SK-N-SH (cell line): ENCODE results near the gene CRB1. TPM values are rescaled to one million over a fixed set of nuclear protein-coding genes. Genes with fewer than 3 reads are reported as not detected.

ENCODE experiments used
- CTCF ChIA-PET: fragments of 300-600, 350-600 bp; formaldehyde crosslinking; extraction: SDS; loops from one replicate; lab custom pipeline; 2021; lab: Yijun Ruan, JAX
- POLR2A ChIA-PET: fragments of 350-600 bp; sonication (Branson Sonifier 250); formaldehyde crosslinking; extraction: SDS; loops from one replicate; lab custom pipeline; 2020; ENCODE audit warnings: antibody characterized with exemption, inconsistent platforms; lab: Yijun Ruan, JAX
- DNase-seq: peaks from one replicate; pipeline ENCODE4 v3.0.0; 2012
- H2AFZ ChIP-seq: fragments of 200-600 bp; sonication (generic); 2 replicates; pipeline ENCODE4 v1.8.1; 2016; ENCODE audit warnings: antibody characterized with exemption, mild to moderate bottlenecking, low read depth
- H3F3A ChIP-seq: fragments of 200-600 bp; sonication (generic); replicated peaks from 2 replicates; pipeline ENCODE3; 2016; ENCODE audit warnings: antibody characterized with exemption, mild to moderate bottlenecking; ENCODE audit not compliant: insufficient read depth
- H3K27ac ChIP-seq, 2 experiments: fragments of 200-500 bp in 1 of 2; fragments of 200-600 bp in 1 of 2; sonication (Bioruptor generic) in 1 of 2; sonication (generic), shearing (Covaris generic) in 1 of 2; 2 replicates each; pipeline versions ENCODE4 v1.5.1 to v1.6.1; 2014 to 2016; ENCODE audit warnings: low read depth in 2 of 2, inconsistent platforms in 1 of 2, low read length in 1 of 2, mild to moderate bottlenecking in 1 of 2, mixed read lengths in 1 of 2
- H3K27me3 ChIP-seq: fragments of 200-600 bp; sonication (generic), shearing (Covaris generic); 2 replicates; pipeline ENCODE4 v1.6.1; 2016; ENCODE audit warnings: mixed run types; ENCODE audit not compliant: insufficient read depth
- H3K36me3 ChIP-seq, 2 experiments: fragments of 200-500 bp in 1 of 2; fragments of 200-600 bp in 1 of 2; sonication (Bioruptor generic) in 1 of 2; sonication (generic) in 1 of 2; replicated peaks in 1 of 2; 2 replicates each; pipeline versions ENCODE3 to v1.5.1; 2014 to 2016; ENCODE audit warnings: low read length in 1 of 2, mild to moderate bottlenecking in 1 of 2; ENCODE audit not compliant: insufficient read depth in 2 of 2, control insufficient read depth in 1 of 2
- H3K4me1 ChIP-seq, 2 experiments: fragments of 200-500 bp in 1 of 2; fragments of 200-600 bp in 1 of 2; sonication (Bioruptor generic) in 1 of 2; sonication (generic), shearing (Covaris generic) in 1 of 2; 2 replicates each; pipeline versions ENCODE4 v1.5.1 to v1.6.1; 2014 to 2016; ENCODE audit warnings: low read depth in 1 of 2, low read length in 1 of 2, mixed run types in 1 of 2; ENCODE audit not compliant: insufficient read depth in 2 of 2, control insufficient read depth in 1 of 2
- H3K4me2 ChIP-seq: fragments of 200-600 bp; sonication (generic), shearing (Covaris generic); 2 replicates; pipeline ENCODE4 v1.6.1; 2017; ENCODE audit warnings: mixed run types
- H3K4me3 ChIP-seq, 2 experiments: fragments of 200-500 bp in 1 of 2; fragments of 200-600 bp in 1 of 2; sonication (Bioruptor generic) in 1 of 2; sonication (generic), shearing (Covaris generic) in 1 of 2; 2 replicates each; pipeline versions ENCODE4 v1.5.1 to v1.8.1; 2014 to 2016; ENCODE audit warnings: low read depth in 2 of 2, inconsistent platforms in 1 of 2, low read length in 1 of 2, mild to moderate bottlenecking in 1 of 2, mixed read lengths in 1 of 2, moderate library complexity in 1 of 2
- H3K79me2 ChIP-seq: fragments of 200-600 bp; sonication (generic); 2 replicates; pipeline ENCODE4 v1.8.1; 2017; ENCODE audit warnings: mild to moderate bottlenecking; ENCODE audit not compliant: insufficient read depth
- H3K9ac ChIP-seq: fragments of 200-600 bp; sonication (generic); 2 replicates; pipeline ENCODE4 v1.6.1; 2017; ENCODE audit warnings: mixed run types
- H3K9me2 ChIP-seq: fragments of 200-600 bp; sonication (generic); 2 replicates; pipeline ENCODE4 v1.6.1; 2017; ENCODE audit warnings: mixed run types
- H3K9me3 ChIP-seq: fragments of 200-600 bp; sonication (generic); 2 replicates; pipeline ENCODE4 v1.6.1; 2017; ENCODE audit warnings: mixed run types, mild to moderate bottlenecking, moderate library complexity
- H4K20me1 ChIP-seq: fragments of 200-600 bp; sonication (generic); 2 replicates; pipeline ENCODE4 v1.6.1; 2017; ENCODE audit warnings: mild to moderate bottlenecking, mixed run types; ENCODE audit not compliant: insufficient read depth
- CHD2 ChIP-seq: fragments of 150-350 bp; IDR thresholded peaks from 2 replicates; pipeline ENCODE4 v1.6.1; 2018; ENCODE audit warnings: low read length; ENCODE audit not compliant: partially characterized antibody
- ELF1 ChIP-seq: IDR thresholded peaks from 2 replicates; pipeline ENCODE4 v1.4.0; 2012
- GABPA ChIP-seq: IDR thresholded peaks from 2 replicates; pipeline ENCODE4 v1.4.0; 2012; ENCODE audit warnings: low read depth, mild to moderate bottlenecking
- GATA2 ChIP-seq: sonication (generic); formaldehyde crosslinking; IDR thresholded peaks from 2 replicates; pipeline ENCODE4 v1.5.0; 2020; ENCODE audit warnings: mild to moderate bottlenecking, missing genetic modification reagents
- JUND ChIP-seq: IDR thresholded peaks from 2 replicates; pipeline ENCODE4 v1.4.0; 2012
- NFIC ChIP-seq: IDR thresholded peaks from 2 replicates; pipeline ENCODE4 v1.4.0; 2012; ENCODE audit warnings: borderline replicate concordance
- RAD21 ChIP-seq: IDR thresholded peaks from 2 replicates; pipeline ENCODE4 v1.6.1; 2012; ENCODE audit warnings: mild to moderate bottlenecking, low read length
- RCOR1 ChIP-seq: fragments of 150-350 bp; IDR thresholded peaks from 2 replicates; pipeline ENCODE4 v1.6.1; 2017; ENCODE audit warnings: antibody characterized with exemption, low read length
- SIN3A ChIP-seq: IDR thresholded peaks from 2 replicates; pipeline ENCODE4 v1.6.1; 2012; ENCODE audit warnings: low read depth, mild to moderate bottlenecking, low read length, moderate library complexity, borderline replicate concordance
- SMC3 ChIP-seq: IDR thresholded peaks from 2 replicates; pipeline ENCODE4 v1.6.1; 2012; ENCODE audit warnings: low read depth, low read length, improper control_type of control experiment
- TAF1 ChIP-seq: IDR thresholded peaks from 2 replicates; pipeline ENCODE4 v1.6.1; 2012; ENCODE audit warnings: low read depth, mild to moderate bottlenecking, low read length, moderate library complexity, borderline replicate concordance
- TEAD4 ChIP-seq: IDR thresholded peaks from 2 replicates; pipeline ENCODE4 v1.4.0; 2012; ENCODE audit warnings: mild to moderate bottlenecking, borderline replicate concordance; ENCODE audit not compliant: insufficient read depth
- YY1 ChIP-seq: IDR thresholded peaks from 2 replicates; pipeline ENCODE4 v1.4.0; 2012; ENCODE audit warnings: low read depth, mild to moderate bottlenecking
- WGBS: methylation state at CpG from one replicate; pipeline ENCODE4 v1.1.6; 2017; ENCODE audit warnings: low lambda C conversion rate; 5-methylcytosine and 5-hydroxymethylcytosine counted together
- polyA plus RNA-seq, 3 experiments: library from polyadenylated mRNA; depleted of rRNA; stranded (reverse); fragments of >200 nt; gene quantifications; 2 replicates each; pipeline ENCODE4 v1.2.3, GENCODE V29; 2012
- TF ChIP-seq, protein P1 (sequence below): IDR thresholded peaks from 2 replicates; pipeline ENCODE4 v1.4.0; 2012; ENCODE audit warnings: low read depth
- TF ChIP-seq, protein P2 (sequence below): fragments of 150-350 bp; IDR thresholded peaks from 2 replicates; pipeline ENCODE4 v1.6.1; 2016; ENCODE audit warnings: mild to moderate bottlenecking, low read depth, low read length
- TF ChIP-seq, protein P3 (sequence below): IDR thresholded peaks from 2 replicates; pipeline ENCODE4 v1.4.0; 2012; ENCODE audit warnings: low read depth, borderline replicate concordance
- TF ChIP-seq, protein P4 (sequence below): IDR thresholded peaks from 2 replicates; pipeline ENCODE4 v1.4.0; 2012; ENCODE audit warnings: low read depth, borderline replicate concordance
- TF ChIP-seq, protein P5 (sequence below): IDR thresholded peaks from 2 replicates; pipeline ENCODE4; 2012

Gene CRB1
- polyA plus RNA-seq, 1 of the 3 experiments (the other 2 are of a cell fraction) = 0.13 TPM

DNA sequence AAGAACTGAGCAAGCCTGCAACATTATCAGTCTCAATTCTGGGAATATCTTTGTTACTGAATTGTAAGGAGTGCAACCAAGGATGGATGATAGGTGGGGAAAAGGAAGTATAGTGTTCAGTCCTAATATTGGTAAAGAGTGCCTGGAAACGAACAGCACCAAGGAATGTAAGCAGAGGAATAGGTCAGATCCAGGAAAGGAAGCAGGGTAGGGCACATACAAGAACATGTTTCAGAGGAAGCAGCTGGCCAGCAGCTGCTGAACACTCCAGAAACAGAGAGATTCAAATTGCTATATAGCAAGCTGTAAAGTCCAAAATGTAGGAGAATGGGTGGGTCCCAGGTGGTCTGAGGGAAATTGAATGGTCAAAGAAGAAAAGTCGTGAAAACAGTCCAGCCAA is 37.9 kb downstream of the CRB1 start:
- Histone ChIP-seq H3K9me2 (no peaks in the 10 kb centered on the region), H3K4me2 (no peak overlapping the region), H3K27ac (no peak overlapping the region; a peak in 1 of 4 replicates), H3K79me2 (no peaks in the 10 kb centered on the region), H3K36me3 (peaks cover 0 to 7% of the 10 kb centered on the region in 2 experiments), H2AFZ (no peak overlapping the region), H3K4me1 (peaks cover 0 to 3% of the 10 kb centered on the region in 2 experiments; a peak in 3 of 4 replicates), H3K4me3 (no peak overlapping the region), H3F3A (peaks cover 10% of the 10 kb centered on the region), H3K9ac (no peak overlapping the region), H3K9me3 (no peaks in the 10 kb centered on the region), H4K20me1 (no peaks in the 10 kb centered on the region), H3K27me3 (no peaks in the 10 kb centered on the region)
- no peak for TF ChIP-seq YY1
- TF ChIP-seq, protein P1, sequence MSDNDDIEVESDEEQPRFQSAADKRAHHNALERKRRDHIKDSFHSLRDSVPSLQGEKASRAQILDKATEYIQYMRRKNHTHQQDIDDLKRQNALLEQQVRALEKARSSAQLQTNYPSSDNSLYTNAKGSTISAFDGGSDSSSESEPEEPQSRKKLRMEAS = no peak
- no peak for TF ChIP-seq RAD21
- TF ChIP-seq SMC3 = no peak
- TF ChIP-seq, protein P2, sequence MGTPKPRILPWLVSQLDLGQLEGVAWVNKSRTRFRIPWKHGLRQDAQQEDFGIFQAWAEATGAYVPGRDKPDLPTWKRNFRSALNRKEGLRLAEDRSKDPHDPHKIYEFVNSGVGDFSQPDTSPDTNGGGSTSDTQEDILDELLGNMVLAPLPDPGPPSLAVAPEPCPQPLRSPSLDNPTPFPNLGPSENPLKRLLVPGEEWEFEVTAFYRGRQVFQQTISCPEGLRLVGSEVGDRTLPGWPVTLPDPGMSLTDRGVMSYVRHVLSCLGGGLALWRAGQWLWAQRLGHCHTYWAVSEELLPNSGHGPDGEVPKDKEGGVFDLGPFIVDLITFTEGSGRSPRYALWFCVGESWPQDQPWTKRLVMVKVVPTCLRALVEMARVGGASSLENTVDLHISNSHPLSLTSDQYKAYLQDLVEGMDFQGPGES = no peak
- TF ChIP-seq, protein P3, sequence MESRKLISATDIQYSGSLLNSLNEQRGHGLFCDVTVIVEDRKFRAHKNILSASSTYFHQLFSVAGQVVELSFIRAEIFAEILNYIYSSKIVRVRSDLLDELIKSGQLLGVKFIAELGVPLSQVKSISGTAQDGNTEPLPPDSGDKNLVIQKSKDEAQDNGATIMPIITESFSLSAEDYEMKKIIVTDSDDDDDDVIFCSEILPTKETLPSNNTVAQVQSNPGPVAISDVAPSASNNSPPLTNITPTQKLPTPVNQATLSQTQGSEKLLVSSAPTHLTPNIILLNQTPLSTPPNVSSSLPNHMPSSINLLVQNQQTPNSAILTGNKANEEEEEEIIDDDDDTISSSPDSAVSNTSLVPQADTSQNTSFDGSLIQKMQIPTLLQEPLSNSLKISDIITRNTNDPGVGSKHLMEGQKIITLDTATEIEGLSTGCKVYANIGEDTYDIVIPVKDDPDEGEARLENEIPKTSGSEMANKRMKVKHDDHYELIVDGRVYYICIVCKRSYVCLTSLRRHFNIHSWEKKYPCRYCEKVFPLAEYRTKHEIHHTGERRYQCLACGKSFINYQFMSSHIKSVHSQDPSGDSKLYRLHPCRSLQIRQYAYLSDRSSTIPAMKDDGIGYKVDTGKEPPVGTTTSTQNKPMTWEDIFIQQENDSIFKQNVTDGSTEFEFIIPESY = no peak
- TF ChIP-seq, protein P4, sequence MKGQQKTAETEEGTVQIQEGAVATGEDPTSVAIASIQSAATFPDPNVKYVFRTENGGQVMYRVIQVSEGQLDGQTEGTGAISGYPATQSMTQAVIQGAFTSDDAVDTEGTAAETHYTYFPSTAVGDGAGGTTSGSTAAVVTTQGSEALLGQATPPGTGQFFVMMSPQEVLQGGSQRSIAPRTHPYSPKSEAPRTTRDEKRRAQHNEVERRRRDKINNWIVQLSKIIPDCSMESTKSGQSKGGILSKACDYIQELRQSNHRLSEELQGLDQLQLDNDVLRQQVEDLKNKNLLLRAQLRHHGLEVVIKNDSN = no peak
- TF ChIP-seq SIN3A = no peak
- no peak for TF ChIP-seq CHD2
- TF ChIP-seq, protein P5, sequence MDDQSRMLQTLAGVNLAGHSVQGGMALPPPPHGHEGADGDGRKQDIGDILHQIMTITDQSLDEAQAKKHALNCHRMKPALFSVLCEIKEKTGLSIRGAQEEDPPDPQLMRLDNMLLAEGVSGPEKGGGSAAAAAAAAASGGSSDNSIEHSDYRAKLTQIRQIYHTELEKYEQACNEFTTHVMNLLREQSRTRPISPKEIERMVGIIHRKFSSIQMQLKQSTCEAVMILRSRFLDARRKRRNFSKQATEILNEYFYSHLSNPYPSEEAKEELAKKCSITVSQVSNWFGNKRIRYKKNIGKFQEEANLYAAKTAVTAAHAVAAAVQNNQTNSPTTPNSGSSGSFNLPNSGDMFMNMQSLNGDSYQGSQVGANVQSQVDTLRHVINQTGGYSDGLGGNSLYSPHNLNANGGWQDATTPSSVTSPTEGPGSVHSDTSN = no peak
- no peak for TF ChIP-seq RCOR1
- no peak for TF ChIP-seq GABPA
- no peak for TF ChIP-seq NFIC
- no peak for TF ChIP-seq TEAD4
- TF ChIP-seq ELF1 = no peak
- no peak for TF ChIP-seq TAF1
- no peak for TF ChIP-seq GATA2
- TF ChIP-seq JUND = no peak
- DNase-seq = no peak
- ChIA-PET POLR2A (no interaction called here), CTCF (interaction anchor here (1.0 kb wide), 1 partner anchor 51 kb away, joined by 4 read pairs; no protein-coding TSS in a partner anchor)
- WGBS = 55% methylated on average over 2 of the region's 2 CpGs
